Measurements from ENCODE around the gene CEACAM5.

The CEACAM5 gene

GRCh38 chr19:41771410-41771809 lies 63.0 kb downstream of the CEACAM5 start:
- H3K27ac ChIP-seq: no peak overlapping the region
- TF ChIP-seq, protein P1, sequence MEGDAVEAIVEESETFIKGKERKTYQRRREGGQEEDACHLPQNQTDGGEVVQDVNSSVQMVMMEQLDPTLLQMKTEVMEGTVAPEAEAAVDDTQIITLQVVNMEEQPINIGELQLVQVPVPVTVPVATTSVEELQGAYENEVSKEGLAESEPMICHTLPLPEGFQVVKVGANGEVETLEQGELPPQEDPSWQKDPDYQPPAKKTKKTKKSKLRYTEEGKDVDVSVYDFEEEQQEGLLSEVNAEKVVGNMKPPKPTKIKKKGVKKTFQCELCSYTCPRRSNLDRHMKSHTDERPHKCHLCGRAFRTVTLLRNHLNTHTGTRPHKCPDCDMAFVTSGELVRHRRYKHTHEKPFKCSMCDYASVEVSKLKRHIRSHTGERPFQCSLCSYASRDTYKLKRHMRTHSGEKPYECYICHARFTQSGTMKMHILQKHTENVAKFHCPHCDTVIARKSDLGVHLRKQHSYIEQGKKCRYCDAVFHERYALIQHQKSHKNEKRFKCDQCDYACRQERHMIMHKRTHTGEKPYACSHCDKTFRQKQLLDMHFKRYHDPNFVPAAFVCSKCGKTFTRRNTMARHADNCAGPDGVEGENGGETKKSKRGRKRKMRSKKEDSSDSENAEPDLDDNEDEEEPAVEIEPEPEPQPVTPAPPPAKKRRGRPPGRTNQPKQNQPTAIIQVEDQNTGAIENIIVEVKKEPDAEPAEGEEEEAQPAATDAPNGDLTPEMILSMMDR (IDR thresholded peaks at IDR 0.05): no peak
- TF ChIP-seq ZFX (IDR thresholded peaks at IDR 0.05; ENCODE audit: borderline replicate concordance): no peak

DNA sequence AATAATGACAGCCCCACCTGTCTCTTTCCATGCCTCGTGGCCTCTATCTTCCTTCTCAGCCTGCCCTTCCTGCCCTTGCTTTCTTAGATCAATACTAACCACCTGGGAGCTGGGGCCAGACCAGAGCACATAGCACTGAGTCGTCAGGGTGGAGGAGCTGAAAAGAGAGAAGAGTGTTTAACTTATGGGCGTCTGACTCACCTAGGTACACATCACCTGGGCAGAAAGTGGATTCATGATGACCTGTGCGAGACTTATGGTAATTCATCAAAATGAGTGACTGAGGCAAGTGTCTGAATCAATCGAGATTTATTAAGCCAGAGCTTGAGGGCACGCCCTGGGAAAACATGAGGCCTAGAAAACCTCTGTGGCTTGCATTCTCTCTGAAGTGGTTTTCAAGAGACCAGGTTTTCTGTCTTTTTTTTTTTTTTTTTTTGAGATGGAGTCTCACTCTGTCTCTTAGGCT lies 66.1 kb downstream of the CEACAM5 start:
- no peak for TF ChIP-seq ZFX (IDR thresholded peaks at IDR 0.05; ENCODE audit: borderline replicate concordance)
- TF ChIP-seq, protein P1 (IDR thresholded peaks at IDR 0.05): no peak
- H3K27ac ChIP-seq: peak overlapping the region; percentile 68

DNA sequence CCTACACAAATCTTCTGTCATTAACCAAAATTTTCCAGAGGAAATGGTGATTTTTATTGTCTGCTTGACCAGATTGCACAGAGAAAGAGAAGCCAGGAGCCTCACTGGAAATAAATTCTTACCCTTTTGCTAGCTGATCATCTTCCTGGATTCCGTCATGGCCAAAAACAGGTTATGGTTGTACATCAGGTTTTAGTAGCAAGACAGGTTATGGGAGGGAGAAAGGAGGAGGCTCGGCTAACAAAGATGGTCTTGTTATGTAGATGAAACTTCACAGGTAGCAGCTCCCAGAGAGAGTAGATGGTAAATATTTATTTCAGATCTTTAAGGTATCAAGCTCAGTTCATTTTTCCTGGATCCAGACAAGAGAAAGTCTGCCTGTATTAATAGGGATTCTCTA lies 68.3 kb downstream of the CEACAM5 start:
- TF ChIP-seq ZFX (IDR thresholded peaks at IDR 0.05; ENCODE audit: borderline replicate concordance): no peak
- TF ChIP-seq, protein P1 (IDR thresholded peaks at IDR 0.05): no peak
- H3K27ac ChIP-seq: no peak overlapping the region

All from 22Rv1 (cell line).